ENCODE data around the gene NLRP12.
"Not testable (repeated sequence)": the region's sequence is repeated elsewhere in the genome, so short reads cannot be mapped to it uniquely, and the experiment has no call there.

The NLRP12 gene, protein sequence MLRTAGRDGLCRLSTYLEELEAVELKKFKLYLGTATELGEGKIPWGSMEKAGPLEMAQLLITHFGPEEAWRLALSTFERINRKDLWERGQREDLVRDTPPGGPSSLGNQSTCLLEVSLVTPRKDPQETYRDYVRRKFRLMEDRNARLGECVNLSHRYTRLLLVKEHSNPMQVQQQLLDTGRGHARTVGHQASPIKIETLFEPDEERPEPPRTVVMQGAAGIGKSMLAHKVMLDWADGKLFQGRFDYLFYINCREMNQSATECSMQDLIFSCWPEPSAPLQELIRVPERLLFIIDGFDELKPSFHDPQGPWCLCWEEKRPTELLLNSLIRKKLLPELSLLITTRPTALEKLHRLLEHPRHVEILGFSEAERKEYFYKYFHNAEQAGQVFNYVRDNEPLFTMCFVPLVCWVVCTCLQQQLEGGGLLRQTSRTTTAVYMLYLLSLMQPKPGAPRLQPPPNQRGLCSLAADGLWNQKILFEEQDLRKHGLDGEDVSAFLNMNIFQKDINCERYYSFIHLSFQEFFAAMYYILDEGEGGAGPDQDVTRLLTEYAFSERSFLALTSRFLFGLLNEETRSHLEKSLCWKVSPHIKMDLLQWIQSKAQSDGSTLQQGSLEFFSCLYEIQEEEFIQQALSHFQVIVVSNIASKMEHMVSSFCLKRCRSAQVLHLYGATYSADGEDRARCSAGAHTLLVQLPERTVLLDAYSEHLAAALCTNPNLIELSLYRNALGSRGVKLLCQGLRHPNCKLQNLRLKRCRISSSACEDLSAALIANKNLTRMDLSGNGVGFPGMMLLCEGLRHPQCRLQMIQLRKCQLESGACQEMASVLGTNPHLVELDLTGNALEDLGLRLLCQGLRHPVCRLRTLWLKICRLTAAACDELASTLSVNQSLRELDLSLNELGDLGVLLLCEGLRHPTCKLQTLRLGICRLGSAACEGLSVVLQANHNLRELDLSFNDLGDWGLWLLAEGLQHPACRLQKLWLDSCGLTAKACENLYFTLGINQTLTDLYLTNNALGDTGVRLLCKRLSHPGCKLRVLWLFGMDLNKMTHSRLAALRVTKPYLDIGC

DNA sequence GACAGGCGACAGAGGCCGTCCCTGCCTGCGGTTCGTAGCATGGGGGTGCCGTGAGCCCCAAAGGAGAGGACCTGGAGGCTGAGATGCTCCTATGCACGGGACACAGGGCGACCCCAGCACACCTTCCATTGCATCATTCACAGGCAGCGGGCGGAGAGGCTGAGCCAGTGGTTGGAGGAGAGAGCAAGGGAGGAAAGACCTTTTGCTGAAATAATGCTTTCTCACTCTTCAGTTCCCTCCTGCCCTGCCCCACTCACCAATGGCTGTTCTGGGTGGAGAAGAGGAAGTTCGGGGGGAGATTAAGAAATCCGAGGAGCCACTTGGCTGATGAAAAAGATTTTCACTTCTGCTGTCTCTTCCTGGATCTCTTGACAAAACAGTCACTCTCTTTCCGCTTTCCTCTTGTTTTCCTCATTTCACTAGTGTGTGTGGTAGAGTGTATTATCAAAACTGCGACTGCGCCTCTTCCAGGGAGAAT, at the start of gene NLRP12:
NLRP12 (minus strand) TSS at position 181 of the 478 bp plus-strand sequence; CDS start at position 41, 140 bp downstream.
- no peaks in the 10 kb centered on the region for H3K27me3 ChIP-seq (ENCODE audit: insufficient read depth, insufficient read length)
- H3K4me3 ChIP-seq (ENCODE audit: insufficient read length, low read depth), result no peak within 1 kb of the TSS
- H3K36me3 ChIP-seq (ENCODE audit: insufficient read depth, insufficient read length, low read length), result no peaks in the 10 kb centered on the region
- H3K9me3 ChIP-seq (ENCODE audit: insufficient read depth, low read length), result no peaks in the 10 kb centered on the region
- TF ChIP-seq SUZ12 (IDR thresholded peaks at IDR 0.05; ENCODE audit: extremely low read depth, insufficient read depth, insufficient read length) (no peak), YY1 (IDR thresholded peaks at IDR 0.05; ENCODE audit: insufficient read depth, insufficient read length) (no peak), ZNF274 (IDR thresholded peaks at IDR 0.05; ENCODE audit: low read depth, low read length) (no peak)
- no peak within 1 kb of the TSS for H3K9ac ChIP-seq (ENCODE audit: insufficient read length, low read depth)
- H3K4me1 ChIP-seq (ENCODE audit: insufficient read depth, insufficient read length), result peaks cover 8% of the 10 kb centered on the region
- DNase-seq (ENCODE audit: low read depth, low spot score), result no peak

DNA sequence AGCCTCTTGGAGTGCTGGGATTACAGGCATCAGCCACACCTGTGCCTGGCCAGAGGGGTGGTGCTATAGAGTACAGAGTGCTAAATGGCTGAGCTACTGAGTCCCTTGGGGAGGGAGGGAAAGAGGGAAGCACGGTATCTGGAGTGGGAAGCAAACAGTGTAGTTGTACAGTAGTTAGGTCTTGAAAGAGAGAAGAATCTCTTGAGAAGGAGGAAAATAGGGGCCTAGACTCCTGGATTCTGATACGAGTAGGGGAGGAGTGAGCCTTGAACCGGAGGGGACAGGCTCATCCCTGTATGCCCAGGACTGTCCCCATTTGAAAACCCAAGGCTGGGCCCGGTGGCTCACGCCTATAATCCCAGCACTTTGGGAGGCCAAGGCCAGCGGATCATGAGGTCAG, 48.6 kb upstream of the NLRP12 start:
- no peaks in the 10 kb centered on the region for H3K27me3 ChIP-seq (ENCODE audit: insufficient read depth, insufficient read length)
- H3K36me3 ChIP-seq (ENCODE audit: insufficient read depth, insufficient read length, low read length), result peaks cover 49% of the 10 kb centered on the region
- H3K9me3 ChIP-seq (ENCODE audit: insufficient read depth, low read length), result no peaks in the 10 kb centered on the region
- no peak overlapping the region for H3K4me3 ChIP-seq (ENCODE audit: insufficient read length, low read depth)
- DNase-seq (ENCODE audit: low read depth, low spot score), result no peak
- no peaks in the 10 kb centered on the region for H3K4me1 ChIP-seq (ENCODE audit: insufficient read depth, insufficient read length)
- TF ChIP-seq YY1 (IDR thresholded peaks at IDR 0.05; ENCODE audit: insufficient read depth, insufficient read length) (no peak), ZNF274 (IDR thresholded peaks at IDR 0.05; ENCODE audit: low read depth, low read length) (no peak), SUZ12 (IDR thresholded peaks at IDR 0.05; ENCODE audit: extremely low read depth, insufficient read depth, insufficient read length) (no peak)
- H3K9ac ChIP-seq (ENCODE audit: insufficient read length, low read depth), result no peak overlapping the region

DNA sequence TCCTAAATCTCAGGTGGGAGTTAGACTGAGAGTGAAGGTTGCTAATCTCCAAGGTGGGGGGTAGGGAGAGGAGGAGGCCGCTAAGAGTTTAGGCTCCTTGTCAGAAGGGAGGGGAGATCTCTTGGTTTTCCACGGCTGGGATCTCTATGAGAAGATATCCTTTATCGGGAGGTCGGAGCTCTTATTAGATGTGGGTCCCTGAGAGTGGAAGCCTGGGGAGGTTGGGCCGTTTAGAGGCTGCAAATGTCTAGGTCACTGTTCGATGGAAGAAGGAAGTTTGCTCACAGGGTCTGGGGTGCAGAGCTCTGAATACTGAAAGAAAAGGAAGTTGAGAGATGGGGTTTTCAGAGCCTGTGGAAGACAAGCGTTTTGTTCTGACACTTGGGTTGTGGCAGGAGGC, 47.3 kb upstream of the NLRP12 start:
- Histone ChIP-seq H3K27me3 (ENCODE audit: insufficient read depth, insufficient read length) (no peaks in the 10 kb centered on the region), H3K4me3 (ENCODE audit: insufficient read length, low read depth) (no peak overlapping the region), H3K9me3 (ENCODE audit: insufficient read depth, low read length) (no peaks in the 10 kb centered on the region), H3K4me1 (ENCODE audit: insufficient read depth, insufficient read length) (no peaks in the 10 kb centered on the region), H3K36me3 (ENCODE audit: insufficient read depth, insufficient read length, low read length) (peaks cover 49% of the 10 kb centered on the region), H3K9ac (ENCODE audit: insufficient read length, low read depth) (no peak overlapping the region)
- TF ChIP-seq SUZ12 (IDR thresholded peaks at IDR 0.05; ENCODE audit: extremely low read depth, insufficient read depth, insufficient read length), result no peak
- TF ChIP-seq YY1 (IDR thresholded peaks at IDR 0.05; ENCODE audit: insufficient read depth, insufficient read length), result no peak
- no peak for TF ChIP-seq ZNF274 (IDR thresholded peaks at IDR 0.05; ENCODE audit: low read depth, low read length)
- DNase-seq (ENCODE audit: low read depth, low spot score), result no peak

DNA sequence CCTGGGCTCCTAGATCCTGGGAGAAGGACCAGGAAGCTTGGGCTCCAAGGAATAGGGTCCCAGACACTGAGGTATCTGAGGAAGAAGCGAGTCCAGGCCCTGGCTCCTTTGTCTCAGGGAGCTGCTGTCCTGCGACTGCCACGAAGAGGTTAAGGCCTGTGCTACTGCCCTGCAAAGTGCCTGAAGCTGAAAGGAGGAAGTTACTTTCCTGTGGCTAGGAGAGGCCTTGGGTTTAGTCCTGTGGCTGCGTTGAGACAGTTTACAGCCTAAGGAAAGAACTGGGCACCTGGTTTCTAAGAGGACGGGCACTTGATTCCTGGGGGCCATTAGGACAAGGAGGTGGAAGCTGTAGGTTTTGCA, 46.4 kb upstream of the NLRP12 start:
- no peak for DNase-seq (ENCODE audit: low read depth, low spot score)
- TF ChIP-seq SUZ12 (IDR thresholded peaks at IDR 0.05; ENCODE audit: extremely low read depth, insufficient read depth, insufficient read length), result no peak
- no peak for TF ChIP-seq ZNF274 (IDR thresholded peaks at IDR 0.05; ENCODE audit: low read depth, low read length)
- TF ChIP-seq YY1 (IDR thresholded peaks at IDR 0.05; ENCODE audit: insufficient read depth, insufficient read length), result no peak
- Histone ChIP-seq H3K4me1 (ENCODE audit: insufficient read depth, insufficient read length) (peaks cover 2% of the 10 kb centered on the region), H3K9me3 (ENCODE audit: insufficient read depth, low read length) (no peaks in the 10 kb centered on the region), H3K4me3 (ENCODE audit: insufficient read length, low read depth) (no peak overlapping the region), H3K9ac (ENCODE audit: insufficient read length, low read depth) (no peak overlapping the region), H3K27me3 (ENCODE audit: insufficient read depth, insufficient read length) (no peaks in the 10 kb centered on the region), H3K36me3 (ENCODE audit: insufficient read depth, insufficient read length, low read length) (peaks cover 43% of the 10 kb centered on the region)

DNA sequence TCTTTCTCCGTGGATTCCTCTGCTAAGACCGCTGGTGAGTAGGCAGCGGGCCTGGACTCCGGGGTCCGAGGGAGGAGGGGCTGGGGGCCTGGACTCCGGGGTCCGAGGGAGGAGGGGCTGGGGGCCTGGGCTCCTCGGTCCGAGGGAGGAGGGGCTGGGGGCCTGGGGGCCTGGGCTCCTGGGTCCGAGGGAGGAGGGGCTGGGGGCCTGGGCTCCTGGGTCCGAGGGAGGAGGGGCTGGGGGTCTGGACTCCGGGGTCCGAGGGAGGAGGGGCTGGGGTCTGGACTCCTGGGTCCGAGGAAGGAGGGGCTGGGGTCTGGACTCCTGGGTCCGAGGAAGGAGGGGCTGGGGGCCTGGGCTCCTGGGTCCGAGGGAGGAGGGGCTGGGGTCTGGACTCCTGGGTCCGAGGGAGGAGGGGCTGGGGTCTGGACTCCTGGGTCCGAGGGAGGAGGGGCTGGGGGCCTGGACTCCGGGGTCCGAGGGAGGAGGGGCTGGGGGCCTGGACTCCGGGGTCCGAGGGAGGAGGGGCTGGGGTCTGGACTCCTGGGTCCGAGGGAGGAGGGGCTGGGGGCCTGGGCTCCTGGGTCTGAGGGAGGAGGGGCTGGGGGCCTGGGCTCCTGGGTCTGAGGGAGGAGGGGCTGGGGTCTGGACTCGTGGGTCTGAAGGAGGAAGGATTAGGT, 45.8 kb upstream of the NLRP12 start:
- H3K27me3 ChIP-seq (ENCODE audit: insufficient read depth, insufficient read length); DNase-seq (ENCODE audit: low read depth, low spot score); H3K4me1 ChIP-seq (ENCODE audit: insufficient read depth, insufficient read length); H3K9me3 ChIP-seq (ENCODE audit: insufficient read depth, low read length); H3K9ac ChIP-seq (ENCODE audit: insufficient read length, low read depth): not testable (repeated sequence)
- H3K4me3 ChIP-seq (ENCODE audit: insufficient read length, low read depth), result peak overlapping the region; percentile 93
- H3K36me3 ChIP-seq (ENCODE audit: insufficient read depth, insufficient read length, low read length), result peaks cover 38% of the 10 kb centered on the region

DNA sequence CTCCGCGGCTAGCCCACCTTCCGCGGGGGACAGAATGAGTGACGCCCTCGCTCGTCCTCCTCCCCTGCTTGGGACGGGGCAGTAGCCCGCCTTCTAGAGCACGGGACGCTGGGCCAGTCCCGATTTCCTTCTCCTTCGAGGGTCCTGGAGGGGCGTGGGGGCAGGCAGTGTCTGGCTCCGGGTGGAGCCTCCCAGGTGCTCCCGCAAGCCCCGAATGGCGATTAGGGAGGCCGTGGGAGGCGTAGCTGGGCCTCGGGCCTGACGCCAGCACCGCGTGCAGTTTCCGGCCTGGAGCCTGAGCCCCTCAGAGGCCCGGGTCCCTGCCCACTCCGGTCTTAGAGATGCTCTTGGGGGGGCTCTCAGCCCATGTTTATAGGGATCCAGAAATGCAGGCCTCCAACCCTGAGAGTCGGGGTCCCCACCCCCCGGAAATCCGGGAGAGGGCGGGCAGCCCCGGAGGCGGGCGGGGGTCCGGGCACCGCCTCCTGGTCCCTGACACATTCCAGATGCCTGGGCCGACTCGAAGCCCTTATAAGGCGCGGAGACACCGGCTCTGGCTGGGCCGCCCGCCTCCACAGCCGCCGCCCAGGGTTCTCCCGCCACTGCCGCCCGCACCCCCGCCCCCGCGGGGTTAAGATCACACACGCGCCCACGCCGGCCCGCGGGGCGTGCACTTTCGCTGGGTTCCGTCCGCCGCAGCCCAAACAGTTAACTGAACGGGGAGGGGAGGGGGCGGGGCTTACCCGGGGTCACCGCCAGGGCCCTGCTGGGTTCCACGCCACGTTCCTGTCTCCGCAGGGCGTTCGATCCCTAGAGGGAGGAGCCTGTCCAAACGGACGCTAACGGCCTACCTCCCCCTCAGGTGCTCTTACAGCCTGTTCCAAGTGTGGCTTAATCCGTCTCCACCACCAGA, 45.0 kb upstream of the NLRP12 start:
- Histone ChIP-seq H3K9ac (ENCODE audit: insufficient read length, low read depth) (peak overlapping the region; percentile 94), H3K27me3 (ENCODE audit: insufficient read depth, insufficient read length) (no peaks in the 10 kb centered on the region), H3K4me3 (ENCODE audit: insufficient read length, low read depth) (peak overlapping the region; percentile 93), H3K9me3 (ENCODE audit: insufficient read depth, low read length) (no peaks in the 10 kb centered on the region), H3K4me1 (ENCODE audit: insufficient read depth, insufficient read length) (peaks cover 6% of the 10 kb centered on the region), H3K36me3 (ENCODE audit: insufficient read depth, insufficient read length, low read length) (peaks cover 31% of the 10 kb centered on the region)
- no peak for DNase-seq (ENCODE audit: low read depth, low spot score)
- no peak for TF ChIP-seq SUZ12 (IDR thresholded peaks at IDR 0.05; ENCODE audit: extremely low read depth, insufficient read depth, insufficient read length)
- no peak for TF ChIP-seq ZNF274 (IDR thresholded peaks at IDR 0.05; ENCODE audit: low read depth, low read length)
- no peak for TF ChIP-seq YY1 (IDR thresholded peaks at IDR 0.05; ENCODE audit: insufficient read depth, insufficient read length)

All from NT2/D1 (cell line).